Pons (tissue), 1 donor: ENCODE measurements around the gene DACT1.
"Not testable (repeated sequence)": the region's sequence is repeated elsewhere in the genome, so short reads cannot be mapped to it uniquely, and the experiment has no call there.

Experiments used
- DNase-seq: peaks from one replicate; pipeline ENCODE4 v3.0.0-alpha.2; 2016; ENCODE audit warnings: low spot score

The DACT1 gene

GRCh38 chr14:58637391-58638230 is at the start of gene DACT1:
DACT1 (plus strand) TSS chr14:58637962; CDS start chr14:58638203, 241 bp downstream.
- DNase-seq, result peak; percentile 64

- DNase-seq, result not testable (repeated sequence)
Measured at GRCh38 chr14:58588321-58588720, 49.4 kb upstream of the DACT1 start.

GRCh38 chr14:58593977-58594376 is 43.8 kb upstream of the DACT1 start:
- DNase-seq, result no peak

GRCh38 chr14:58597041-58597440 is 40.7 kb upstream of the DACT1 start:
- no peak for DNase-seq

GRCh38 chr14:58598028-58598803 is 39.5 kb upstream of the DACT1 start:
- no peak for DNase-seq

GRCh38 chr14:58598804-58599525 is 38.8 kb upstream of the DACT1 start:
- no peak for DNase-seq

- DNase-seq, result no peak
Measured at GRCh38 chr14:58599707-58600106, 38.1 kb upstream of the DACT1 start.

- DNase-seq, result no peak
Measured at GRCh38 chr14:58605465-58605864, 32.3 kb upstream of the DACT1 start.

GRCh38 chr14:58607131-58607951 is 30.4 kb upstream of the DACT1 start:
- DNase-seq, result peak; percentile 87

- no peak for DNase-seq
Measured at GRCh38 chr14:58607952-58608317, 29.8 kb upstream of the DACT1 start.

GRCh38 chr14:58617619-58618018 is 20.1 kb upstream of the DACT1 start:
- no peak for DNase-seq

- DNase-seq, result no peak
Measured at GRCh38 chr14:58620011-58620410, 17.8 kb upstream of the DACT1 start.

- no peak for DNase-seq
Measured at GRCh38 chr14:58625438-58625837, 12.3 kb upstream of the DACT1 start.

- DNase-seq, result no peak
Measured at GRCh38 chr14:58626431-58626831, 11.3 kb upstream of the DACT1 start.

- DNase-seq, result no peak
Measured at GRCh38 chr14:58628406-58628805, 9.4 kb upstream of the DACT1 start.

- peak; percentile 40 for DNase-seq
Measured at GRCh38 chr14:58629281-58629680, 8.5 kb upstream of the DACT1 start.

GRCh38 chr14:58631732-58632131 is 6.0 kb upstream of the DACT1 start:
- DNase-seq, result no peak

- DNase-seq, result no peak
Measured at GRCh38 chr14:58633831-58634230, 3.9 kb upstream of the DACT1 start.

GRCh38 chr14:58634406-58635090 is 3.2 kb upstream of the DACT1 start:
- DNase-seq, result peak; percentile 10

GRCh38 chr14:58635091-58635830 is 2.5 kb upstream of the DACT1 start:
- peak; percentile 46 for DNase-seq
